ENCODE measurements around the gene SLC16A10. TPM values are rescaled to one million over a fixed set of nuclear protein-coding genes. Genes with fewer than 3 reads are reported as not detected.
"Not testable (repeated sequence)": the region's sequence is repeated elsewhere in the genome, so short reads cannot be mapped to it uniquely, and the experiment has no call there.

SLC16A10 gene
- total RNA-seq, 3 donors from 2014 or later, result 4.1 to 6.0 (median 5.8) TPM

- ATAC-seq, result no peak
- H3K27me3 Mint-ChIP-seq (ENCODE audit: low read depth), result no peaks in the 10 kb centered on the region
- no peaks in the 10 kb centered on the region for H3K36me3 Mint-ChIP-seq (ENCODE audit: insufficient read depth)
- H3K4me3 Mint-ChIP-seq, result no peak overlapping the region
- no peaks in the 10 kb centered on the region for H3K9me3 Mint-ChIP-seq
- DNase-seq, result no peak
- no peaks in the 10 kb centered on the region for H3K4me1 Mint-ChIP-seq (ENCODE audit: low read depth)
These were observed 16.9 kb upstream of the SLC16A10 start for GRCh38 chr6:111070105-111071005.

- no peaks in the 10 kb centered on the region for H3K9me3 Mint-ChIP-seq
- no peaks in the 10 kb centered on the region for H3K36me3 Mint-ChIP-seq (ENCODE audit: insufficient read depth)
- H3K4me3 Mint-ChIP-seq, result no peak overlapping the region
- H3K4me1 Mint-ChIP-seq (ENCODE audit: low read depth), result no peaks in the 10 kb centered on the region
- no peak for DNase-seq
- H3K27me3 Mint-ChIP-seq (ENCODE audit: low read depth), result no peaks in the 10 kb centered on the region
- no peak for ATAC-seq
These were observed 14.4 kb upstream of the SLC16A10 start for GRCh38 chr6:111072801-111073360.

GRCh38 chr6:111074311-111074710 is 13.0 kb upstream of the SLC16A10 start:
- H3K27me3 Mint-ChIP-seq (ENCODE audit: low read depth), result peaks cover 5% of the 10 kb centered on the region
- no peaks in the 10 kb centered on the region for H3K36me3 Mint-ChIP-seq (ENCODE audit: insufficient read depth)
- ATAC-seq, result no peak

GRCh38 chr6:111076024-111076695 is 11.1 kb upstream of the SLC16A10 start:
- Mint-ChIP-seq H3K4me1 (ENCODE audit: low read depth) (no peaks in the 10 kb centered on the region), H3K27me3 (ENCODE audit: low read depth) (peaks cover 5% of the 10 kb centered on the region), H3K4me3 (no peak overlapping the region), H3K9me3 (no peaks in the 10 kb centered on the region), H3K36me3 (ENCODE audit: insufficient read depth) (no peaks in the 10 kb centered on the region)
- ATAC-seq (no peak), DNase-seq (no peak)

More at GRCh38 chr6:111074311-111074710, 13.0 kb upstream of the SLC16A10 start:
- no peak for DNase-seq
- Mint-ChIP-seq H3K9me3 (no peaks in the 10 kb centered on the region), H3K4me1 (ENCODE audit: low read depth) (no peaks in the 10 kb centered on the region), H3K4me3 (no peak overlapping the region)

GRCh38 chr6:111080698-111081097 is 6.6 kb upstream of the SLC16A10 start:
- Mint-ChIP-seq H3K4me1 (ENCODE audit: low read depth) (no peaks in the 10 kb centered on the region), H3K9me3 (no peaks in the 10 kb centered on the region)

GRCh38 chr6:111086685-111087084 is 618 bp upstream of the SLC16A10 start:
- peaks cover 30% of the 10 kb centered on the region for H3K4me1 Mint-ChIP-seq (ENCODE audit: low read depth)
- ATAC-seq, result no peak
- H3K27me3 Mint-ChIP-seq (ENCODE audit: low read depth), result peaks cover 11% of the 10 kb centered on the region
- no peak for DNase-seq
- H3K36me3 Mint-ChIP-seq (ENCODE audit: insufficient read depth), result no peaks in the 10 kb centered on the region
- H3K9me3 Mint-ChIP-seq, result no peaks in the 10 kb centered on the region
- H3K4me3 Mint-ChIP-seq, result peak overlapping the region; percentile 79

More at GRCh38 chr6:111080698-111081097, 6.6 kb upstream of the SLC16A10 start:
- DNase-seq, result no peak
- H3K4me3 Mint-ChIP-seq, result no peak overlapping the region
- H3K27me3 Mint-ChIP-seq (ENCODE audit: low read depth), result peaks cover 9% of the 10 kb centered on the region
- ATAC-seq, result no peak
- no peaks in the 10 kb centered on the region for H3K36me3 Mint-ChIP-seq (ENCODE audit: insufficient read depth)

GRCh38 chr6:111087871-111088667 is 766 bp downstream of the SLC16A10 start:
- H3K9me3 Mint-ChIP-seq, result no peaks in the 10 kb centered on the region
- H3K27me3 Mint-ChIP-seq (ENCODE audit: low read depth), result peaks cover 11% of the 10 kb centered on the region
- peak; percentile 52 for DNase-seq
- peak; percentile 56 to 58 for ATAC-seq
- H3K4me3 Mint-ChIP-seq, result peak overlapping the region; percentile 83
- peaks cover 30% of the 10 kb centered on the region for H3K4me1 Mint-ChIP-seq (ENCODE audit: low read depth)
- no peaks in the 10 kb centered on the region for H3K36me3 Mint-ChIP-seq (ENCODE audit: insufficient read depth)

GRCh38 chr6:111088668-111089003 is 1.3 kb downstream of the SLC16A10 start:
- H3K9me3 Mint-ChIP-seq, result no peaks in the 10 kb centered on the region
- no peak for ATAC-seq
- H3K36me3 Mint-ChIP-seq (ENCODE audit: insufficient read depth), result no peaks in the 10 kb centered on the region
- no peak for DNase-seq
- H3K27me3 Mint-ChIP-seq (ENCODE audit: low read depth), result peaks cover 8% of the 10 kb centered on the region
- peaks cover 30% of the 10 kb centered on the region for H3K4me1 Mint-ChIP-seq (ENCODE audit: low read depth)
- H3K4me3 Mint-ChIP-seq, result peak overlapping the region; percentile 83

GRCh38 chr6:111090766-111091165 is 3.5 kb downstream of the SLC16A10 start:
- ATAC-seq, result no peak
- no peak overlapping the region for H3K4me3 Mint-ChIP-seq
- peaks cover 34% of the 10 kb centered on the region for H3K4me1 Mint-ChIP-seq (ENCODE audit: low read depth)

GRCh38 chr6:111091987-111092386 is 4.7 kb downstream of the SLC16A10 start:
- DNase-seq, result no peak
- peaks cover 33% of the 10 kb centered on the region for H3K4me1 Mint-ChIP-seq (ENCODE audit: low read depth)
- no peak for ATAC-seq
- H3K9me3 Mint-ChIP-seq, result no peaks in the 10 kb centered on the region
- peaks cover 6% of the 10 kb centered on the region for H3K27me3 Mint-ChIP-seq (ENCODE audit: low read depth)
- no peaks in the 10 kb centered on the region for H3K36me3 Mint-ChIP-seq (ENCODE audit: insufficient read depth)
- no peak overlapping the region for H3K4me3 Mint-ChIP-seq

More at GRCh38 chr6:111090766-111091165, 3.5 kb downstream of the SLC16A10 start:
- no peak for DNase-seq
- Mint-ChIP-seq H3K9me3 (no peaks in the 10 kb centered on the region), H3K36me3 (ENCODE audit: insufficient read depth) (no peaks in the 10 kb centered on the region), H3K27me3 (ENCODE audit: low read depth) (peaks cover 6% of the 10 kb centered on the region)

- not testable (repeated sequence) for H3K36me3 Mint-ChIP-seq (ENCODE audit: insufficient read depth); H3K4me3 Mint-ChIP-seq; ATAC-seq; DNase-seq; H3K9me3 Mint-ChIP-seq; H3K27me3 Mint-ChIP-seq (ENCODE audit: low read depth)
- peaks cover 17% of the 10 kb centered on the region for H3K4me1 Mint-ChIP-seq (ENCODE audit: low read depth)
These were observed 8.2 kb downstream of the SLC16A10 start for GRCh38 chr6:111095488-111095887.

- no peaks in the 10 kb centered on the region for H3K27me3 Mint-ChIP-seq (ENCODE audit: low read depth)
- DNase-seq (peak; percentile 38), ATAC-seq (peak; percentile 58 to 73)
- H3K4me1 Mint-ChIP-seq (ENCODE audit: low read depth), result peaks cover 13% of the 10 kb centered on the region
- H3K36me3 Mint-ChIP-seq (ENCODE audit: insufficient read depth), result no peaks in the 10 kb centered on the region
- no peaks in the 10 kb centered on the region for H3K9me3 Mint-ChIP-seq
- H3K4me3 Mint-ChIP-seq, result no peak overlapping the region
These were observed 8.9 kb downstream of the SLC16A10 start for GRCh38 chr6:111096246-111096645.

- DNase-seq (no peak), ATAC-seq (no peak)
- H3K4me3 Mint-ChIP-seq, result no peak overlapping the region
- H3K4me1 Mint-ChIP-seq (ENCODE audit: low read depth), result peaks cover 13% of the 10 kb centered on the region
- no peaks in the 10 kb centered on the region for H3K27me3 Mint-ChIP-seq (ENCODE audit: low read depth)
- H3K36me3 Mint-ChIP-seq (ENCODE audit: insufficient read depth), result no peaks in the 10 kb centered on the region
- H3K9me3 Mint-ChIP-seq, result no peaks in the 10 kb centered on the region
These were observed 11.3 kb downstream of the SLC16A10 start for GRCh38 chr6:111098597-111098996.

- H3K9me3 Mint-ChIP-seq, result peaks cover 3% of the 10 kb centered on the region
- peaks cover 2% of the 10 kb centered on the region for H3K36me3 Mint-ChIP-seq (ENCODE audit: insufficient read depth)
- H3K27me3 Mint-ChIP-seq (ENCODE audit: low read depth), result no peaks in the 10 kb centered on the region
- peaks cover 5% of the 10 kb centered on the region for H3K4me1 Mint-ChIP-seq (ENCODE audit: low read depth)
- no peak overlapping the region for H3K4me3 Mint-ChIP-seq
- ATAC-seq (no peak), DNase-seq (no peak)
These were observed 14.7 kb downstream of the SLC16A10 start for GRCh38 chr6:111101987-111102386.
